ENCODE measurements around the gene PSORS1C1.

DNA sequence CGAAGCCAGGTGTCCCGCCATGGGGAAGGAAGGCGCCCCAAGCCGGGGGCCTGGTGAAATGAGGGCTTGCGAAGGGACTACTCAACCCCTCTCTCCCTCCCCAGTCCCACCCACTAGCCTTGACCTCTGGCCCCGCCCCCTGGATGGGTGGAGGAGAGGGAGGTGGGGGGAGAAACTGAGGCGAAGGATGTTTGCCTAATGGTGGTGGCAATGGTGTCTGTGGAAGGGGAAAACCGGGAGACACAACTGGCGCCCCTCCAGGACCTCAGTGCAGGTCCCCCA lies 55.9 kb downstream of the PSORS1C1 start, which contains the start of gene POU5F1:
- TF ChIP-seq, protein P1, sequence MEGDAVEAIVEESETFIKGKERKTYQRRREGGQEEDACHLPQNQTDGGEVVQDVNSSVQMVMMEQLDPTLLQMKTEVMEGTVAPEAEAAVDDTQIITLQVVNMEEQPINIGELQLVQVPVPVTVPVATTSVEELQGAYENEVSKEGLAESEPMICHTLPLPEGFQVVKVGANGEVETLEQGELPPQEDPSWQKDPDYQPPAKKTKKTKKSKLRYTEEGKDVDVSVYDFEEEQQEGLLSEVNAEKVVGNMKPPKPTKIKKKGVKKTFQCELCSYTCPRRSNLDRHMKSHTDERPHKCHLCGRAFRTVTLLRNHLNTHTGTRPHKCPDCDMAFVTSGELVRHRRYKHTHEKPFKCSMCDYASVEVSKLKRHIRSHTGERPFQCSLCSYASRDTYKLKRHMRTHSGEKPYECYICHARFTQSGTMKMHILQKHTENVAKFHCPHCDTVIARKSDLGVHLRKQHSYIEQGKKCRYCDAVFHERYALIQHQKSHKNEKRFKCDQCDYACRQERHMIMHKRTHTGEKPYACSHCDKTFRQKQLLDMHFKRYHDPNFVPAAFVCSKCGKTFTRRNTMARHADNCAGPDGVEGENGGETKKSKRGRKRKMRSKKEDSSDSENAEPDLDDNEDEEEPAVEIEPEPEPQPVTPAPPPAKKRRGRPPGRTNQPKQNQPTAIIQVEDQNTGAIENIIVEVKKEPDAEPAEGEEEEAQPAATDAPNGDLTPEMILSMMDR (IDR thresholded peaks at IDR 0.05; ENCODE audit: low read depth, low read length, poor library complexity, severe bottlenecking) = no peak
- TF ChIP-seq EZH2phosphoT487 (IDR thresholded peaks at IDR 0.05; ENCODE audit: borderline replicate concordance, low read length) = no peak
